Measurements from ENCODE around the gene ZBTB17. TPM values are rescaled to one million over a fixed set of nuclear protein-coding genes. Genes with fewer than 3 reads are reported as not detected.

ZBTB17 gene
- polyA plus RNA-seq, 1 donor from 2014 or later = 30.5 TPM

DNA sequence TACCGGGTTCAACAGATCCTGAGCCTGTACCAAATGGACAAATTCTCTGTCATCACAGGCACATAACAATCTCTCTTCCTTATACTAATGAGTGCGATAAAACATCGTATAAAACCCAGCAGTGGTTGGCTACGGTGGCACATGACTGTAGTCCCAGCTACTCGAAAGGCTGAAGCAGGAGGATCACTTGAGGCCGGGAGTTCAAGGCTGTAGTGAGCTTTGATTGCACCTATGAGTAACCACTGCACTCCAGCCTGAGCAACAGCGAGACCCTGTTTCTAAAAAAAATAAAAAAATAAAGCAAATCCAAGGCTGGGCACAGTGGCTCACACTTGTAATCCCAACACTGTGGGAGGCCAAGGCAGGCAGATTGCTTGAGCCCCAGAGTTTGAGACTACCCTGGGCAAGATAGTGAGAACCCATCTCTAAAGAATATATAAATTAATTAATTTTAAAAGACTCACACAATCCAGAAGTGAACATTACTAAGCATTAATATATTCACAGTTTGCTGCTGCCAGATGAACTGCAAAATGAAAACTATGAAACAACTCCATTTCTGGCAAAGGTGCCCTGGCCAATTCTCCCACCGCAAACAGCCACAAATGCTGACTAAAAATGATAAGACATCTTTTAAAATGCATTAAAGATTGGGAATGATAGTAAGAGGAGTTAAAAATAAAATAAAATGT is 13.1 kb downstream of the ZBTB17 start:
- peaks cover 2% of the 10 kb centered on the region for H3K27me3 Mint-ChIP-seq
- peak overlapping the region; percentile 80 to 92 (median 86) for H3K4me3 Mint-ChIP-seq
- H3K4me1 Mint-ChIP-seq = peaks cover 45 to 67% (median 60%) of the 10 kb centered on the region in 3 donors
- peaks cover 4% of the 10 kb centered on the region for H3K36me3 Mint-ChIP-seq
- H3K27ac Mint-ChIP-seq = peak overlapping the region; percentile 87 to 98 (median 91)
- no peaks in the 10 kb centered on the region for H3K9me3 Mint-ChIP-seq

DNA sequence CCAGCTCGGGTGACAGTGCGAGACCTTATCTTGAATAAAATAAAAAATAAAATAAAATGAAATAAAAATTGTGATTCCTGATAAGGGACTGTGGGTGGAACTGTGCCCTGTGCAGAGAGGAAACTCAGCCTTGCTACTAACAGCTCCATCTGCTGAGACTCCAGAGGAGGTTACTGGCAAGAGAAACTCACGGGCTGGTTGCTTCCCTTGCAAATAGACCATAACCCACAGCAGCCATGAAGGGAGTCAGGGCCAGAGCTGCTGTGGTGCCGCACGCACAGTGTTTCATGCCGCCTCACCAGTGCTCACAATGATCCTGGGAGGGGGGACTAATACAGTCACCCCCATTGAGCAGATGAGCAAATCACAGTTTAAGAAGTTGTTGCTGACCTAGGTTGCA is 13.7 kb downstream of the ZBTB17 start:
- Mint-ChIP-seq H3K27me3 (peaks cover 2% of the 10 kb centered on the region), H3K9me3 (no peaks in the 10 kb centered on the region), H3K4me3 (peak overlapping the region in 1 of 4 donors; percentile 34), H3K4me1 (peaks cover 47 to 65% (median 57%) of the 10 kb centered on the region in 3 donors), H3K27ac (peak overlapping the region in 1 of 3 donors; percentile 52), H3K36me3 (peaks cover 4% of the 10 kb centered on the region)

DNA sequence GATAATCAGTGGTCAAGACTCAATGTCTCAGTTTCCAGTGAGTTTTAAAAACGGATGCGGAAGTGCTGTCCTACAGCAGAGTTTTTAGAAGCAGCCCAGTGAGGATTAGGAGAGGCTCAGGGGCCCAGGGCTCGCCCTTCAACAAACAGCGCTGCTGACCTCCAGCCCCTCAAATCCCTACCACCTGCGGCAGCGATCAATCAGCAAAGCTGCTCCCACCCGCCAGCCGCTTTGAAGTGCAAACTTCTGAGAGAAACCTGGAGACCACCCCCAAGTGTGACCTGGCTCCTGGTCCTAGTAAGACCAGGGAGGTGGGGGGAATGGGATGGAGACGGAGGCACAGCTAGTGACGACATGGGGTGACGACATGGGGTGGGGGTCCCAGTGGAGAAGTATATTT is 14.4 kb downstream of the ZBTB17 start:
- no peaks in the 10 kb centered on the region for H3K9me3 Mint-ChIP-seq
- no peak overlapping the region for H3K4me3 Mint-ChIP-seq
- H3K27me3 Mint-ChIP-seq = peaks cover 2% of the 10 kb centered on the region
- peaks cover 4% of the 10 kb centered on the region for H3K36me3 Mint-ChIP-seq
- H3K27ac Mint-ChIP-seq = peak overlapping the region in 1 of 3 donors; percentile 10
- H3K4me1 Mint-ChIP-seq = peaks cover 50 to 61% (median 54%) of the 10 kb centered on the region in 3 donors

DNA sequence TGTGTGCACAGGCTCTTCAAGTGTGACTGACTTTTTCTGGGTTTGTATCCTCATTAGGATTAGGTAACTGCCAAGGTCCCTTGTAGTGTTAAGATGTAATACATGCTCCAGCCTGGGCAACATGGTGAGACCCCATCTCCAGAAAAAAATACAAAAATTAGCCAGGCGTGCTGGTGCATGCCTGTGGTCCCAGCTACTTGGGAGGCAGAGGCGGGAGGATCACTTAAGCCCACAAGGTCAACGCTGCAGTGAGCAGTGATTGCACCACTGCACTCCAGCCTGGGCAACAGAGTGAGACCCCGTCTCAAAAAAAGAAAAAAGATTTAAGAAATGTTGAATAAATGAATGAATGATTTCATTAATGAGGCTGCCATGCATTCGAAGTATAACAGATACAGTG is 15.1 kb downstream of the ZBTB17 start:
- peak overlapping the region in 1 of 4 donors; percentile 55 for H3K4me3 Mint-ChIP-seq
- peaks cover 2% of the 10 kb centered on the region for H3K27me3 Mint-ChIP-seq
- no peaks in the 10 kb centered on the region for H3K9me3 Mint-ChIP-seq
- H3K36me3 Mint-ChIP-seq = peaks cover 4% of the 10 kb centered on the region
- peak overlapping the region in 1 of 3 donors; percentile 62 for H3K27ac Mint-ChIP-seq
- peaks cover 47 to 58% (median 49%) of the 10 kb centered on the region in 3 donors for H3K4me1 Mint-ChIP-seq

DNA sequence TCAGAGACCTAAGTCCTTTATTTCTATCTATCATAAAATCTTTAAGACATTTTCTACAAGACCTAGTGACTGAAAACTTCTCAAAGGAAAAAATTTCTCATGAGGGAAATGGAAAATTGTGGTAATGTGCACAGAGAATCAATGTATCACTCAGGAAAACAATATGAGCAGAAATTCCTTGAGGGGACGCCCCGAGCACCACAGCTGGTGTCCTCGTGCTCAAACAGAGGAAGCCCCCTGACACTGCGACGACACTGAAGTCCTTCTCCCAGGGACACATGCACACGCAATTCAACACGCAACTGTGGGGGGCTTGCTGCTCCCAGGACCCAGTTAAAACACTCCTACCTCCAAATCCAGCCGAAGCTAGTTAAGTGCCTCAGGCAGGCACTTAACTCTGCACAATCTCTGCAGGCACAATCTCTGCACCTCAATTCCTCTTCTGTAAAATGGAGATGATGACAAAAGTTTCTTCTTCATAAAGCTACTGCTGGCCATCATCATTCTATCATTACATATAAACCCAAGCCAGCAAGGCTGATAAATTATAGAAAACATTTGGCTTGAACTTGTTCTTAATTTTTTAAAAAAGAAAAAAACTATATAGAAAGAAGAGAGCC is 16.0 kb downstream of the ZBTB17 start:
- Mint-ChIP-seq H3K27ac (peak overlapping the region in 1 of 3 donors; percentile 6), H3K27me3 (no peaks in the 10 kb centered on the region), H3K4me1 (peaks cover 39 to 50% (median 43%) of the 10 kb centered on the region in 3 donors), H3K4me3 (no peak overlapping the region), H3K9me3 (no peaks in the 10 kb centered on the region), H3K36me3 (peaks cover 6% of the 10 kb centered on the region)

DNA sequence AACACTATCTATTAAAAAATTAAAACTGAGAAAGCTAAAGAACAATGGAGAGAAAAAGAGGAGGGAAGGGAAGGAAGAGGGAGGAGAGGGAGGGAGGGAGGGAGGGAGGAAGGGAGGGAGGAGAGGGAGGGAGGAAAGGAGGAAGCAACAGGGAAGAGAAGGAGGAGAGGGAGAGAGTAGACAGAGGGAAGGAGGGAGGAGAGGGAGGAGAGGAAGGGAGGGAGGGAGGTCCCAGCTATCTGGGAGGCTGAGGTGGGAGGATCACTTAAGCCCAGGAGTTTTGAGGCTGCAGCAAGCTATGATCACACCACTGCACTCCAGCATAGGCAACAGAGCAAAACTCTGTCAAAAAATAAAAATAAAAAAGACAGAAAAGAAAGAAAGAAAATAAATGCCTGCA is 16.5 kb downstream of the ZBTB17 start:
- H3K4me1 Mint-ChIP-seq = peaks cover 36 to 49% (median 41%) of the 10 kb centered on the region in 3 donors
- no peaks in the 10 kb centered on the region for H3K27me3 Mint-ChIP-seq
- no peak overlapping the region for H3K27ac Mint-ChIP-seq
- peaks cover 6% of the 10 kb centered on the region for H3K36me3 Mint-ChIP-seq
- H3K4me3 Mint-ChIP-seq = no peak overlapping the region
- H3K9me3 Mint-ChIP-seq = no peaks in the 10 kb centered on the region

DNA sequence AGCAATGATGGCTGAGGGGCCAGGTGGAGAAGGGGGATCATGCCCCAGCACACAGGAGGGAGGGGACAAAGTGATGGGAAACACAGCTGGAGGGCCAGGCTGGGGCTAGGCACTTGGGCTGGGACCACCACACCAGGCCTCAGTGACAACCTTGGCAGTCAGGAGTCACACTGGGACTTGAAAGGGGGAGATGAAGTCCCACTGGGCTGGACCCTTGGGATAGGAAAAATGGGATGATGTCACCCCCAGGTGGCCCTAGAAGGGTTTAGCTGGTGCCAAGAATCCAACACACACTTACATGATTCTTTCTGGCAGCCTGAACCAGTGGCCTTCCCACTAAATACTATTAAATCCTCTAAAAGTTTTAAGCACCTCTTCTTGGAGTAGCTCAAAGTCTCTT is 17.1 kb downstream of the ZBTB17 start:
- H3K4me1 Mint-ChIP-seq = peaks cover 30 to 44% (median 42%) of the 10 kb centered on the region in 3 donors
- no peaks in the 10 kb centered on the region for H3K9me3 Mint-ChIP-seq

DNA sequence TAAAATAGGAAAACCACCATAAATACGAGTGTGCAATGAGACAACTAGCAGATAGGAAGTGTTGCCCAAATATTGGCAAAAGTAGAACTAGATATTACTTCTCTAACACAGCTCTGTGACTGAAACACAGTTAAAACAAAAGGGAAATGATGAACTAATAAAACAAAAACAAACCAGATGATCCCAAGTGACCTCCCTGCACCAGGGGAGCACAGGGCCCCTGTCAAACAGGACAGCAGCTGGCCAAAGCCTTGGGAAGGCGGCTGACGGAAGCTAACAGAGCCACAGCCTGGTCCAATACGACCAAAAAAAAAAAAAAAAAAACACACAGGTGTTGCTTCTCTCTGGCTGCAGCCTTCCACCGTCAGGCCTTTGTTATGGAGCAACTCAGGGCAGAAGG is 17.8 kb downstream of the ZBTB17 start:
- Mint-ChIP-seq H3K36me3 (peaks cover 6% of the 10 kb centered on the region), H3K27ac (peak overlapping the region in 2 of 3 donors; percentile 59 to 63), H3K9me3 (no peaks in the 10 kb centered on the region), H3K4me1 (peaks cover 24 to 39% (median 38%) of the 10 kb centered on the region in 3 donors), H3K4me3 (no peak overlapping the region), H3K27me3 (no peaks in the 10 kb centered on the region)

More for the DNA sequence above, 17.1 kb downstream of the ZBTB17 start:
- Mint-ChIP-seq H3K27me3 (no peaks in the 10 kb centered on the region), H3K36me3 (peaks cover 6% of the 10 kb centered on the region), H3K27ac (peak overlapping the region in 2 of 3 donors; percentile 59 to 63), H3K4me3 (no peak overlapping the region)

DNA sequence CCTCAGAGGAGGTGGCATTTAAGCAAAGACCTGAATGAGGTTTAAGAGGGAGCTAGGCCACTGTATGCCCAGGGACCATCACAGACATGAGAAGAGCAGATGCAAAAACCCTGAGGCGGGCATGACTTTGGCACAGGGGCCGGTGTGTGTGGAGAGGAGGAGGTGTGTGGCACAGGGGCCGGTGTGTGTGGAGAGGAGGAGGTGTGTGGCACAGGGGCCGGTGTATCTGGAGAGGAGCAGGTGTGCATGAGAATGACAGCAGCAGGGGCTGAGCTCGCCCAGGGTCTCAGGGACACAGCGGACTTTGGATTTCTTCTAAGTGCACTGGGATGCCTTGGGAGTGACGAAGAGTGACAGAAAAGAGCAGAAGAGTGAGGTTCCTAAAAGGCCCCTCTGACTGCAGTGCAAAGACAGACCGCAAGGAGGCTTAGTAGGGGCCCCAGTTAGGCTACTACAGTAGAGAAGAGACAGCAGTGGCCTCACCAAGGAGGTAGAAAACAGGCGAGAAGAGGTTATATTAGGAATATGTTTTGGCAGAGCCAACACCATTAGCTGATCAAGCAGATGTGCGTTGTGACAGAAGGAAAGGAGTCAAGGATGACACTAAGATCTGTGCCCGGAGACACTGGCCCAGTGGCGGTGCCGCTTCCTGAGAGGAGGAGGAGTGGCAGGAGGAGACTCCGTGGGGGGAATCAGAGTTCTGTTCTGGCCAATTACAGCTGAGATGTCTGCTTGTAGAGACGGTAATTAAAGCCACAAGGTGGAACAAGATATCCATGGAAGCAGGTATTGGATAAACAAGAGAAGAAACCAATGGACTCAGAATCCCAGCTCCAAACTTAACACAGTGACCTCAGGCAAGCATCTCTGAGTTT is 18.4 kb downstream of the ZBTB17 start:
- H3K4me1 Mint-ChIP-seq = peaks cover 24 to 39% (median 37%) of the 10 kb centered on the region in 3 donors
- H3K36me3 Mint-ChIP-seq = peaks cover 6% of the 10 kb centered on the region
- H3K27ac Mint-ChIP-seq = peak overlapping the region in 2 of 3 donors; percentile 59 to 68
- H3K4me3 Mint-ChIP-seq = peak overlapping the region in 2 of 4 donors; percentile 10 to 63
- no peaks in the 10 kb centered on the region for H3K9me3 Mint-ChIP-seq
- no peaks in the 10 kb centered on the region for H3K27me3 Mint-ChIP-seq

DNA sequence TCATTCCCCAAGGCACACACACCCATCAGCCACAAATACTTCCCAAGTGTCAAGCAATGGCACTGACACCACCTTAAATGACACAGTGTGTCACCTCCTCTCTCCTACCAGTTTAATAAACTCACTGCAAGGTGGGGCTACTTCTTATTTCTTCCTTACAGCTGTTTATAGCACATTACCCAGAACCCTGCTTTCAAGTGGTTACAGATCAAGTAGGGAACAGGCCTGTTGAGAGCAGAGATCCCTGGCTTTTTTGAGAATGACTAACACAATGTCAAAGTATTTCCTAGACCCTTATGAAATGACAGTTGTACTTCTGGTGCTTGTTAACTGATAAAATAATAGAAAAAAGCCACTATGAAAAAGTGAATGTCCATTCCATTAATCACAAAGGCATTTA is 19.8 kb downstream of the ZBTB17 start:
- Mint-ChIP-seq H3K36me3 (peaks cover 6% of the 10 kb centered on the region), H3K27me3 (no peaks in the 10 kb centered on the region), H3K4me3 (no peak overlapping the region), H3K4me1 (peaks cover 30 to 47% (median 37%) of the 10 kb centered on the region in 3 donors), H3K9me3 (no peaks in the 10 kb centered on the region), H3K27ac (peak overlapping the region in 2 of 3 donors; percentile 52 to 60)

DNA sequence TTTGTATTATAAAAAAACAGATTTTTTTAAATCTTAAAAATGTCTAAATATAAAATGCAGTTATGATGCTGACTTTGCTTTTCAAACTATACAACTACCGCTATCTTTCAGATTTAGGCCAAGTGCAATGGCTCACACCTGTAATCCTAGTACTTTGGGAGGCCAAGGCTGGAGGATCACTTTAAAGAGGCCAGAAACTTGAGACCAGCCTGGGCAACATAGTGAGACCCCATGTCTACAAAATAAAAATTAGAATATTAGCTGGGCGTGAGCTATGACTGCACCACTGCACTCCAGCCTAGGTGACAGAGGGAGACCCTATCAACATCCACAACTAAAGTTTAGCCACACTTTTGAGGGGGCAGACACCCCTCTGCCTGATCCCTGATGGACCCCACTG is 20.3 kb downstream of the ZBTB17 start:
- peak overlapping the region in 2 of 3 donors; percentile 49 to 60 for H3K27ac Mint-ChIP-seq
- peaks cover 36 to 51% (median 40%) of the 10 kb centered on the region in 3 donors for H3K4me1 Mint-ChIP-seq
- H3K27me3 Mint-ChIP-seq = no peaks in the 10 kb centered on the region
- H3K36me3 Mint-ChIP-seq = peaks cover 6% of the 10 kb centered on the region
- no peaks in the 10 kb centered on the region for H3K9me3 Mint-ChIP-seq
- H3K4me3 Mint-ChIP-seq = no peak overlapping the region

DNA sequence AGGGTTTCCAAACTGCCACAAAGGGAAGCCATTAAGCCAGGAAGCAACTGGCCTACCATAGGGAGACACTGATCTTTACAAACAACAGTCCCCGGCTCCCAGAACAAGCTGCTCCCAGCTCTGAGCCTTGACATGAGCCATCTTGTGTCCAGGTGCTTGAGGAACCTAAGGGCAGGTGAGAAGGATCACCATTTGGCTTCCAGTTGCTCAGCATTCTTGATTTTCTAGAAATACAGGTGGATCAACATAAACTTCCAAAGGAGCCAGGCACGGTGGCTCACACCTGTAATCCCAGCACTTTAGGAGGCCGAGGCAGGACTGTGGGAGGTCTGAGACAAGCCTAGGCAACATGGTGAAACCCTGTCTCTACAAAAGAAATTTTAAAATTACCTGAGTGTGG is 21.6 kb downstream of the ZBTB17 start:
- H3K27ac Mint-ChIP-seq = peak overlapping the region in 1 of 3 donors; percentile 73
- H3K9me3 Mint-ChIP-seq = no peaks in the 10 kb centered on the region
- H3K4me3 Mint-ChIP-seq = peak overlapping the region in 1 of 4 donors; percentile 23
- peaks cover 4% of the 10 kb centered on the region for H3K36me3 Mint-ChIP-seq
- H3K27me3 Mint-ChIP-seq = no peaks in the 10 kb centered on the region
- peaks cover 41 to 56% (median 42%) of the 10 kb centered on the region in 3 donors for H3K4me1 Mint-ChIP-seq

DNA sequence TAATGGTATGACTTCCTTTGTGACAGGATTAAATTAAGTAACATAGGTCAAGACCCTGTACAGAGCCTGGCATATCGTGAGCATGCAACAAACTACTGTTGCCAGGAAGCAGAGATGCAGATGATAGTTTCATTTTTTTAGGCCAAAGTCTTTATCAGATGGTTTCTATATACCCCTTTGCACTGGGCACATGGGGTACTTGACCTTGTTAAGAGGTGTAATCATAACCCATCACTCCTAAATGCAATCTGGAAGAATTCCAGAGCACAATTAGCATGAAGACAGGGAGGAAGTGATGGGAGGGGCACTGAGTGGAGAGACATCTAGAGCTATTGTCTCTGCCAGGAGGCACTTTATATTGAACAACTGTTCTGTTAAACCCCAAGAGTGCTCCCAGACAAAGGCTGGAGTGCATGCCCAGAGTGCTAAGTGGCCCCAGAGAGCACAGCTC is 22.1 kb downstream of the ZBTB17 start:
- Mint-ChIP-seq H3K27me3 (no peaks in the 10 kb centered on the region), H3K4me3 (peak overlapping the region in 2 of 4 donors; percentile 28 to 31), H3K4me1 (peaks cover 46 to 61% (median 46%) of the 10 kb centered on the region in 3 donors), H3K36me3 (peaks cover 4% of the 10 kb centered on the region), H3K27ac (peak overlapping the region in 2 of 3 donors; percentile 30 to 74), H3K9me3 (no peaks in the 10 kb centered on the region)

DNA sequence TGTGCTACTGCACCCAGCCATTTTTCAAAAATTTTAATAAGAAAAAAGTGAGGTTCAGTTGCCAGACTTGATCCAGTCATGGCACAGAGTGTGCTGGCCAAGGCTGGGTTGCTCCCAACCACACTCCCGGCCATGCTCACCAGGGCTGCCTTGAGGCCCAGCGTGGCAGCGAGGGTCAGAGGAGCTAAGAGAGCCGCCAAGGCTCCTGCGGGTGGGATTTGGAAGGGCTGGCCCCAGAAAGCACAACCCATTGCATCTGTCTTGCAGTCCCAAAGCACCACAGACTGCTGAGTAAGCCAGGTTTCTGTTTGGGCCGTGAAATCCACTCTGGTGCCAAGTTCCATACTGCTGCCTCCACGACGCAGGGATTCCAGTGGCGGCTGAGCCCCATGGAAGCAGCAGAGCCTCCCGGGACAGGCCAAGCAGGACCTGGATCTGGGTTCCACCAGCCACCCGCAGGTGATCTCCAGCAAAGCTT is 22.6 kb downstream of the ZBTB17 start:
- Mint-ChIP-seq H3K4me3 (peak overlapping the region in 1 of 4 donors; percentile 31), H3K27ac (peak overlapping the region in 2 of 3 donors; percentile 30 to 74), H3K27me3 (no peaks in the 10 kb centered on the region), H3K9me3 (no peaks in the 10 kb centered on the region), H3K4me1 (peaks cover 48 to 62% (median 48%) of the 10 kb centered on the region in 3 donors), H3K36me3 (peaks cover 2% of the 10 kb centered on the region)
